H1 (cell line): ENCODE results near the gene CPSF4L.

Source experiments
- CREB1 ChIP-seq: IDR thresholded peaks from 2 replicates; pipeline ENCODE4 v1.6.1; 2012; ENCODE audit warnings: inconsistent platforms
- EZH2 ChIP-seq: fragments of 200-600 bp; sonication (generic); IDR thresholded peaks from 2 replicates; pipeline ENCODE4 v1.7.1; 2012; ENCODE audit warnings: low read depth, mild to moderate bottlenecking, moderate library complexity, low read length, inconsistent platforms; ENCODE audit not compliant: severe bottlenecking
- KDM4A ChIP-seq: IDR thresholded peaks from one replicate; pipeline ENCODE4 v1.7.1; 2012; ENCODE audit warnings: low read depth, mild to moderate bottlenecking, moderate library complexity, low read length, inconsistent platforms; ENCODE audit not compliant: severe bottlenecking
- POLR2A ChIP-seq, 2 experiments: IDR thresholded peaks; 1 replicate in 1 of 2; 2 replicates in 1 of 2; pipeline ENCODE4 v1.6.1; 2011; ENCODE audit warnings: low read depth in 2 of 2, low read length in 2 of 2, mild to moderate bottlenecking in 2 of 2; ENCODE audit errors: control extremely low read depth in 1 of 2
- RAD21 ChIP-seq, 2 experiments: IDR thresholded peaks in 1 of 2; conservative IDR thresholded peaks in 1 of 2; 2 replicates each; pipeline ENCODE4 v1.6.1; 2011; ENCODE audit warnings: low read depth in 2 of 2, low read length in 2 of 2, improper control_type of control experiment in 1 of 2, inconsistent platforms in 1 of 2, mild to moderate bottlenecking in 1 of 2, moderate library complexity in 1 of 2
- TF ChIP-seq, protein P1 (sequence below), 3 experiments: IDR thresholded peaks; 1 replicate in 2 of 3; 2 replicates in 1 of 3; pipeline versions ENCODE4 v1.5.1 to v1.6.1; 2011; ENCODE audit warnings: low read length in 3 of 3, mild to moderate bottlenecking in 3 of 3, inconsistent platforms in 2 of 3, low read depth in 1 of 3, moderate library complexity in 1 of 3; ENCODE audit not compliant: insufficient read depth in 1 of 3; ENCODE audit errors: control extremely low read depth in 1 of 3
- TF ChIP-seq, protein P2 (sequence below): IDR thresholded peaks from 2 replicates; pipeline ENCODE4 v1.6.1; 2012; ENCODE audit warnings: inconsistent platforms

DNA sequence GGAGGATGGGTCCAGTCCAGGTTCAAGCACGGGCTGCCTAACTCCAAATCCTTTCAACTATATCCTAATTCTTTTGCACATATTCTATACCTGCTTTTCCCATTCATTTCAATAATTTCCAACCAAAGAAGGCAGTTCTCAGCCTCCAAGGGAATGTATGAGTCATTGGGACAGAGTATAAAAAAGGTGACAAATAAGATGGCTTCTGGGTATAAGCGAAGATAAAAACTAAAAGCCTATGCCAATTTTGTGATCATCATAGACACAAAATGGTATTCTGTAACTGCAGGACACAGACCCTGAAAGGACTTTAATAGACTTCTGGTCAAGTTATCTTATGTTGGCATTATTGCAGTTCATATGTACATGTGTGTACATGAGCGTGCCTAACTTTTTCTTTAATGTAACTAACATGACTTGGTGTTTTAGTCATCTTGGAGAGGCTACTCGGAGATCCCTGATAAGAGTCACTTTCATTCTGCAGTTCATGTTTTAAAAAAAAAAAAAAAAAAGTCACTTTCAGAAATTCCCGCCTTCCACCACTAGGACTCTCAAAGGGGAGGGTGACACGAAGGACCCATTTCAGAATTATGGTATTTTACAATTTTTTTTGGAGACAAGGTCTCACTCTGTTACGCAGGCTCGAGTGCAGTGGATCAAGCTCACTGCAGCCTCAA is 51.5 kb downstream of the CPSF4L start:
- TF ChIP-seq, protein P1, sequence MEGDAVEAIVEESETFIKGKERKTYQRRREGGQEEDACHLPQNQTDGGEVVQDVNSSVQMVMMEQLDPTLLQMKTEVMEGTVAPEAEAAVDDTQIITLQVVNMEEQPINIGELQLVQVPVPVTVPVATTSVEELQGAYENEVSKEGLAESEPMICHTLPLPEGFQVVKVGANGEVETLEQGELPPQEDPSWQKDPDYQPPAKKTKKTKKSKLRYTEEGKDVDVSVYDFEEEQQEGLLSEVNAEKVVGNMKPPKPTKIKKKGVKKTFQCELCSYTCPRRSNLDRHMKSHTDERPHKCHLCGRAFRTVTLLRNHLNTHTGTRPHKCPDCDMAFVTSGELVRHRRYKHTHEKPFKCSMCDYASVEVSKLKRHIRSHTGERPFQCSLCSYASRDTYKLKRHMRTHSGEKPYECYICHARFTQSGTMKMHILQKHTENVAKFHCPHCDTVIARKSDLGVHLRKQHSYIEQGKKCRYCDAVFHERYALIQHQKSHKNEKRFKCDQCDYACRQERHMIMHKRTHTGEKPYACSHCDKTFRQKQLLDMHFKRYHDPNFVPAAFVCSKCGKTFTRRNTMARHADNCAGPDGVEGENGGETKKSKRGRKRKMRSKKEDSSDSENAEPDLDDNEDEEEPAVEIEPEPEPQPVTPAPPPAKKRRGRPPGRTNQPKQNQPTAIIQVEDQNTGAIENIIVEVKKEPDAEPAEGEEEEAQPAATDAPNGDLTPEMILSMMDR (IDR thresholded peaks at IDR 0.05; ENCODE audit: control extremely low read depth in 1 of 3, insufficient read depth in 1 of 3, low read depth in 1 of 3, low read length in 3 of 3), result peak in 1 of 3 experiments; percentile 29; a peak in 2 of 4 replicates
- TF ChIP-seq POLR2A (IDR thresholded peaks at IDR 0.05; ENCODE audit: control extremely low read depth in 1 of 2, low read depth in 2 of 2, low read length in 2 of 2) (no peak), KDM4A (no peak), EZH2 (no peak), RAD21 (IDR thresholded peaks at IDR 0.05 in 1 of 2, conservative IDR thresholded peaks at IDR 0.05 in 1 of 2; ENCODE audit: low read depth in 2 of 2, low read length in 2 of 2) (no peak), CREB1 (no peak)
- TF ChIP-seq, protein P2, sequence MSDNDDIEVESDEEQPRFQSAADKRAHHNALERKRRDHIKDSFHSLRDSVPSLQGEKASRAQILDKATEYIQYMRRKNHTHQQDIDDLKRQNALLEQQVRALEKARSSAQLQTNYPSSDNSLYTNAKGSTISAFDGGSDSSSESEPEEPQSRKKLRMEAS, result no peak
